GM23338 (cell line): ENCODE data around the gene SETD1B. TPM values are rescaled to one million over a fixed set of nuclear protein-coding genes. Genes with fewer than 3 reads are reported as not detected.
A peak's percentile ranks its signal among the peaks of the same experiment; 100 is the strongest.

Source experiments
- ATAC-seq: fragments of 200-7000 bp; cut with Tn5 transposase; 3 replicates; pipeline ENCODE4 v1.9.1; 2020
- DNase-seq: peaks from one replicate; pipeline ENCODE4 v3.0.0-alpha.2; 2015; ENCODE audit warnings: low spot score
- H2AFZ ChIP-seq: fragments of 200-600 bp; sonication (generic); 2 replicates; pipeline ENCODE4 v1.8.0; 2016; ENCODE audit warnings: antibody characterized with exemption, mild to moderate bottlenecking, moderate library complexity
- H3F3A ChIP-seq: fragments of 200-600 bp; sonication (generic); replicated peaks from 2 replicates; pipeline ENCODE4 v1.8.0; 2017; ENCODE audit warnings: antibody characterized with exemption, mixed run types, low read depth
- H3K27ac ChIP-seq: fragments of 200-600 bp; sonication (generic); 2 replicates; pipeline ENCODE4 v1.6.1; 2016; ENCODE audit warnings: low read depth
- H3K27me3 ChIP-seq: fragments of 200-600 bp; sonication (generic); 2 replicates; pipeline ENCODE4 v1.8.0; 2016; ENCODE audit warnings: mild to moderate bottlenecking, mixed run types, moderate library complexity; ENCODE audit not compliant: insufficient read depth
- H3K36me3 ChIP-seq: fragments of 200-600 bp; sonication (generic); 2 replicates; pipeline ENCODE4 v1.8.0; 2016; ENCODE audit warnings: mild to moderate bottlenecking; ENCODE audit not compliant: insufficient read depth
- H3K4me1 ChIP-seq: fragments of 200-600 bp; sonication (generic); 2 replicates; pipeline ENCODE4 v1.8.0; 2016; ENCODE audit warnings: mild to moderate bottlenecking, moderate library complexity; ENCODE audit not compliant: insufficient read depth
- H3K4me2 ChIP-seq: fragments of 200-600 bp; sonication (generic); 2 replicates; pipeline ENCODE4 v1.7.1; 2017; ENCODE audit warnings: mixed run types
- H3K4me3 ChIP-seq: fragments of 200-600 bp; sonication (generic); 2 replicates; pipeline ENCODE4 v1.6.1; 2016; ENCODE audit warnings: mixed run types
- H3K79me2 ChIP-seq: fragments of 200-600 bp; sonication (generic); replicated peaks from 2 replicates; pipeline ENCODE4 v1.8.0; 2017; ENCODE audit warnings: mild to moderate bottlenecking; ENCODE audit not compliant: insufficient read depth
- H3K9me2 ChIP-seq: fragments of 200-600 bp; sonication (generic); 2 replicates; pipeline ENCODE4 v1.8.0; 2017; ENCODE audit not compliant: insufficient read depth
- H4K20me1 ChIP-seq: fragments of 200-600 bp; sonication (generic); replicated peaks from 2 replicates; pipeline ENCODE4 v1.8.0; 2017; ENCODE audit warnings: mild to moderate bottlenecking; ENCODE audit not compliant: insufficient read depth
- H3K27ac Mint-ChIP-seq: 2 replicates; pipeline ENCODE4 v1.8.0; 2020; ENCODE audit warnings: inconsistent platforms, mild to moderate bottlenecking, moderate library complexity, mixed read lengths
- H3K27me3 Mint-ChIP-seq: 3 replicates; pipeline ENCODE4 v1.8.0; 2022; ENCODE audit warnings: low read depth, mild to moderate bottlenecking, moderate library complexity, mixed read lengths, inconsistent platforms; ENCODE audit not compliant: insufficient read depth, poor library complexity
- H3K36me3 Mint-ChIP-seq: 3 replicates; pipeline ENCODE4 v1.8.0; 2021; ENCODE audit warnings: low read depth, mild to moderate bottlenecking, inconsistent platforms, moderate library complexity, mixed read lengths
- H3K4me1 Mint-ChIP-seq: 3 replicates; pipeline ENCODE4 v1.8.0; 2020; ENCODE audit warnings: mild to moderate bottlenecking, inconsistent platforms, mixed read lengths
- H3K4me3 Mint-ChIP-seq: 3 replicates; pipeline ENCODE4 v1.8.0; 2021; ENCODE audit warnings: moderate library complexity, mild to moderate bottlenecking, inconsistent platforms, mixed read lengths
- H3K9me3 Mint-ChIP-seq: 3 replicates; pipeline ENCODE4 v1.8.0; 2020; ENCODE audit warnings: moderate library complexity, mild to moderate bottlenecking, inconsistent platforms, mixed read lengths
- CREB1 ChIP-seq: fragments of 250-450 bp; sonication (Bioruptor Pico); IDR thresholded peaks from 2 replicates; pipeline ENCODE4 v1.5.0; 2020; ENCODE audit warnings: low read depth, mild to moderate bottlenecking, moderate library complexity
- CTCF ChIP-seq, 2 experiments: fragments of 200-600 bp in 1 of 2; sonication (generic) in 1 of 2; conservative IDR thresholded peaks; 2 replicates each; pipeline versions ENCODE4 v1.5.1 to v1.6.1; 2016 to 2017; ENCODE audit warnings: antibody characterized with exemption in 2 of 2, low read depth in 2 of 2, mild to moderate bottlenecking in 2 of 2, moderate library complexity in 1 of 2
- ETS1 ChIP-seq: IDR thresholded peaks from 2 replicates; pipeline ENCODE4 v1.6.1; 2016; ENCODE audit warnings: antibody characterized with exemption
- EZH2 ChIP-seq: fragments of 200-600 bp; sonication (generic); IDR thresholded peaks from one replicate; pipeline ENCODE4 v1.8.0; 2017; ENCODE audit warnings: antibody characterized with exemption, mild to moderate bottlenecking, low read depth; ENCODE audit not compliant: unreplicated experiment
- EZH2phosphoT487 ChIP-seq: fragments of 200-600 bp; sonication (generic); IDR thresholded peaks from one replicate; pipeline ENCODE4 v1.8.1; 2018; ENCODE audit warnings: antibody characterized with exemption; ENCODE audit not compliant: unreplicated experiment
- JUNB ChIP-seq: IDR thresholded peaks from one replicate; pipeline ENCODE4 v1.6.1; 2016; ENCODE audit warnings: antibody characterized with exemption; ENCODE audit not compliant: unreplicated experiment
- NANOG ChIP-seq: IDR thresholded peaks from 2 replicates; pipeline ENCODE4 v1.6.1; 2016; ENCODE audit warnings: antibody characterized with exemption, borderline replicate concordance
- POLR2AphosphoS5 ChIP-seq: IDR thresholded peaks from 2 replicates; pipeline ENCODE4 v1.6.1; 2016; ENCODE audit warnings: antibody characterized with exemption, low read depth
- REST ChIP-seq: IDR thresholded peaks from one replicate; pipeline ENCODE4 v1.6.1; 2018; ENCODE audit warnings: antibody characterized with exemption; ENCODE audit not compliant: unreplicated experiment
- STAT1 ChIP-seq: IDR thresholded peaks from one replicate; pipeline ENCODE4 v1.6.1; 2016; ENCODE audit warnings: antibody characterized with exemption; ENCODE audit not compliant: unreplicated experiment
- ZNF114 ChIP-seq: fragments of 250-450 bp; sonication (Bioruptor Pico); IDR thresholded peaks from 2 replicates; pipeline ENCODE4 v1.5.0; 2020; ENCODE audit warnings: mild to moderate bottlenecking, moderate library complexity
- ZNF331 ChIP-seq: fragments of 250-450 bp; sonication (Bioruptor Pico); IDR thresholded peaks from 2 replicates; pipeline ENCODE4 v1.5.0; 2020; ENCODE audit warnings: low read depth, mild to moderate bottlenecking, moderate library complexity
- ZNF462 ChIP-seq: fragments of 250-450 bp; sonication (Bioruptor Pico); IDR thresholded peaks from 2 replicates; pipeline ENCODE4 v1.5.0; 2020; ENCODE audit warnings: mild to moderate bottlenecking, moderate library complexity
- polyA plus RNA-seq: library from polyadenylated mRNA; unstranded; fragments of >200 nt; fragmentation: Nextera tagmentation; extraction: Ambion mirVana; gene quantifications from 2 replicates; pipeline ENCODE4 v1.2.1, GENCODE V29; 2016
- total RNA-seq: library from RNA; depleted of rRNA; stranded (reverse); fragments of >200 nt; shearing (Covaris generic); gene quantifications from 2 replicates; pipeline ENCODE4 v1.2.3, GENCODE V29; 2014

Gene SETD1B
- total and polyA plus RNA-seq, 2 experiments from 2014 or later, result 3.1 to 8.7 TPM

- TF ChIP-seq EZH2phosphoT487, result no peak
- TF ChIP-seq ZNF114 (CRISPR knock-in tag), result no peak
- TF ChIP-seq ZNF462 (CRISPR knock-in tag), result no peak
- TF ChIP-seq EZH2, result no peak
- no peak for TF ChIP-seq POLR2AphosphoS5
- TF ChIP-seq ZNF331 (CRISPR knock-in tag), result no peak
- TF ChIP-seq CTCF (conservative IDR thresholded peaks at IDR 0.05; ENCODE audit: low read depth in 2 of 2), result no peak
- TF ChIP-seq REST, result no peak
- no peak for TF ChIP-seq NANOG
- TF ChIP-seq JUNB, result no peak
- no peak for TF ChIP-seq ETS1
- no peak for TF ChIP-seq STAT1
- no peak for TF ChIP-seq CREB1 (CRISPR knock-in tag)
- peak overlapping the region; percentile 98 for H3K4me2 ChIP-seq
- H3K4me1 ChIP-seq, result peaks cover 30% of the 10 kb centered on the region
- peaks cover 35% of the 10 kb centered on the region for H3K4me1 Mint-ChIP-seq
- H3K4me3 Mint-ChIP-seq, result peak overlapping the region; percentile 89
- H3K27me3 ChIP-seq, result no peaks in the 10 kb centered on the region
- H3K9me3 Mint-ChIP-seq, result no peaks in the 10 kb centered on the region; the same call in 2 of the 3 replicates
- DNase-seq (no peak), ATAC-seq (no peak)
- peaks cover 6% of the 10 kb centered on the region; the same call in 1 of the 2 replicates for H4K20me1 ChIP-seq
- H3F3A ChIP-seq, result peaks cover 4% of the 10 kb centered on the region; the same call in 1 of the 2 replicates
- no peak overlapping the region for H2AFZ ChIP-seq
- H3K4me3 ChIP-seq, result peak overlapping the region; percentile 86
- no peaks in the 10 kb centered on the region for H3K9me2 ChIP-seq
- peaks cover 22% of the 10 kb centered on the region for H3K27me3 Mint-ChIP-seq
- H3K27ac Mint-ChIP-seq, result no peak overlapping the region
- H3K79me2 ChIP-seq, result peaks cover 66% of the 10 kb centered on the region
- no peaks in the 10 kb centered on the region for H3K36me3 ChIP-seq
- peaks cover 50% of the 10 kb centered on the region for H3K36me3 Mint-ChIP-seq
- no peak overlapping the region for H3K27ac ChIP-seq
Observed at GRCh38 chr12:121806546-121807423, 3.0 kb downstream of the SETD1B start.
